Motor neuron (in vitro differentiated cells): Measurements from ENCODE around the gene GAS6. TPM values are rescaled to one million over a fixed set of nuclear protein-coding genes. Genes with fewer than 3 reads are reported as not detected.
A peak's percentile ranks its signal among the peaks of the same experiment; 100 is the strongest.

Experiments
- ATAC-seq, 8 experiments: fragments of 200-7000 bp; cut with Tn5 transposase; replicated peaks in 6 of 8; 2 replicates each; pipeline ENCODE4 v1.8.0; 2021; ENCODE audit warnings: mild to moderate bottlenecking in 8 of 8, moderate library complexity in 8 of 8
- H3K27ac ChIP-seq, 2 donors: fragments of 250-450 bp; sonication (Bioruptor Pico); 2 replicates each; pipeline ENCODE4 v1.9.0; 2021; ENCODE audit warnings: antibody characterized with exemption in 2 of 2, mild to moderate bottlenecking in 2 of 2, moderate library complexity in 1 of 2
- H3K4me1 ChIP-seq, 2 donors: fragments of 250-450 bp; sonication (Bioruptor Pico); replicated peaks in 1 of 2; 2 replicates each; pipeline ENCODE4 v1.6.1; 2021; ENCODE audit warnings: antibody characterized with exemption in 2 of 2, mild to moderate bottlenecking in 2 of 2, moderate library complexity in 1 of 2
- H3K4me3 ChIP-seq, 5 donors: fragments of 250-450 bp; sonication (Bioruptor Pico); 2 replicates each; pipeline ENCODE4 v1.9.0; 2021; ENCODE audit warnings: antibody characterized with exemption in 5 of 5, mild to moderate bottlenecking in 5 of 5, moderate library complexity in 4 of 5
- WGBS, 10 experiments: fragments of 450-650 bp; shearing (Covaris generic); methylation state at CpG; one replicate each; pipeline ENCODE4 v1.0.0; 2022; 5-methylcytosine and 5-hydroxymethylcytosine counted together
- in situ Hi-C, 9 experiments: fragments of 400-800 bp; cut with MboI; loops; one replicate each; pipeline ENCODE4 v1.15.0; 2021; ENCODE audit warnings: low sequenced_read_pairs in 9 of 9, low pct_unique_long_range_greater_than_20kb in 2 of 9; ENCODE audit not compliant: unreplicated experiment in 9 of 9
- total RNA-seq, 8 experiments: library from RNA; unstranded; fragments of 300-600 nt; gene quantifications; 2 replicates each; pipeline versions ENCODE4 v1.2.3 to v1.2.4, GENCODE V29; 2022

The GAS6 gene
- total RNA-seq, 8 experiments from 2014 or later: 3.7 to 37.8 (median 6.8) TPM

- no peaks in the 10 kb centered on the region for H3K4me1 ChIP-seq
- in situ Hi-C loops: no loop called here
- H3K27ac ChIP-seq: no peak overlapping the region
- no peak for ATAC-seq
- no peak overlapping the region for H3K4me3 ChIP-seq
- 33 to 100% (median 100%) methylated on average over 1 to 12 of the region's 13 CpGs; no CpG with 5 or more reads in 1 of the 10 experiments for WGBS, 10 experiments
Measured at GRCh38 chr13:113845055-113845454, 18.8 kb downstream of the GAS6 start.

GRCh38 chr13:113843864-113844556 is 19.9 kb downstream of the GAS6 start:
- ATAC-seq: no peak

DNA sequence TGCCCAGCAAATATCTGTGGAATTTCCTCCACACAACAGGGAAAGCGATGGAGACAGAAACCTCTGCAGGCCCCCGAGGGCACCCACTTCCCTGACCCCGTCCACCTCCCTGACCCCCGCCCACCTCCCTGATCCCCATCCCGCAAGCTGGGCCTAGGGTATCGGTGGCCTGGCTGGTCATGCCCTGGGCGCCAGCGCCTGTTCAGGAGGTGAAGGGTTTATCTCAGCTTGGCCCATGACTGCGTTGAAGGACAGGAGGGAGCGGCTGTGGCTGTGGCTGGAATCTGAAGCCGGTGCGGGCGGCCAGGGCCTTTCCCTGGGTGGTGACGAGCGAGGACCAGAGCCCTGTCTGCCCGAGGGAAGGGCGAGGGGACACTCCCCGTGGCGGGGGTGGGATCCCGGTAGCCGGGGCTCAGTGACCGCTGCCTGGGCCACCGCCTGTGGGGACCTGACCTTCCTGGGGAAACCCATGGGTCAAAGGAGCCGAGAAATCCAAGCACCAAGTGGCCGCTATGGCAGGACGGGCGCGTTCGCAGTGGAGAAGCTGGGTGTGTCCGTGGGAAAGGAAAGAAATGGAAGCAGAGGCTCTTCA is 20.7 kb downstream of the GAS6 start:
- in situ Hi-C loops: no loop called here
- H3K27ac ChIP-seq: no peak overlapping the region
- ATAC-seq: no peak
- no peak overlapping the region for H3K4me3 ChIP-seq
- WGBS, 10 experiments: 90 to 100% (median 97%) methylated on average over 2 to 8 of the region's 30 CpGs; no CpG with 5 or more reads in 4 of the 10 experiments
- H3K4me1 ChIP-seq: peaks cover 9 to 12% of the 10 kb centered on the region in 2 donors

More at GRCh38 chr13:113843864-113844556, 19.9 kb downstream of the GAS6 start:
- in situ Hi-C loops: no loop called here
- 80 to 100% (median 91%) methylated on average over 1 to 18 of the region's 26 CpGs for WGBS, 10 experiments
- H3K4me1 ChIP-seq: peaks cover 5 to 7% of the 10 kb centered on the region in 2 donors
- no peak overlapping the region for H3K27ac ChIP-seq
- no peak overlapping the region for H3K4me3 ChIP-seq

GRCh38 chr13:113842336-113843062 is 21.4 kb downstream of the GAS6 start:
- in situ Hi-C loops: no loop called here
- Histone ChIP-seq H3K27ac (no peak overlapping the region), H3K4me1 (peaks cover 16 to 18% of the 10 kb centered on the region in 2 donors), H3K4me3 (no peak overlapping the region)
- 86 to 100% (median 96%) methylated on average over 1 to 15 of the region's 29 CpGs; no CpG with 5 or more reads in 3 of the 10 experiments for WGBS, 10 experiments
- ATAC-seq: no peak

DNA sequence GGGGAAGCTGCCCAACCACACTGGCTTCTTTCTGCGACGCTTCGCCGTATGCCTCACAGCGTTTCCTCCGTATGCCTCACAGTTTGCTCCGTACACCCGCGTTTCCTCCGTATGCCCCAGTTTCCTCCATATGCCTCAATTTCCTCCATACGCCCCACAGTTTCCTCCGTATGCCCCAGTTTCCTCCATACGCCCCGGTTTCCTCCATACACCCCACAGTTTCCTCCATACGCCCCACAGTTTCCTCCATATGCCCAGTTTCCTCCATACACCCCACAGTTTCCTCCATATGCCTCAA is 22.6 kb downstream of the GAS6 start:
- ATAC-seq: no peak
- WGBS, 10 experiments: 63 to 93% (median 89%) methylated on average over 2 to 13 of the region's 15 CpGs; no CpG with 5 or more reads in 4 of the 10 experiments
- Histone ChIP-seq H3K4me3 (no peak overlapping the region), H3K4me1 (peaks cover 23 to 25% of the 10 kb centered on the region in 2 donors), H3K27ac (no peak overlapping the region)
- in situ Hi-C loops: no loop called here

DNA sequence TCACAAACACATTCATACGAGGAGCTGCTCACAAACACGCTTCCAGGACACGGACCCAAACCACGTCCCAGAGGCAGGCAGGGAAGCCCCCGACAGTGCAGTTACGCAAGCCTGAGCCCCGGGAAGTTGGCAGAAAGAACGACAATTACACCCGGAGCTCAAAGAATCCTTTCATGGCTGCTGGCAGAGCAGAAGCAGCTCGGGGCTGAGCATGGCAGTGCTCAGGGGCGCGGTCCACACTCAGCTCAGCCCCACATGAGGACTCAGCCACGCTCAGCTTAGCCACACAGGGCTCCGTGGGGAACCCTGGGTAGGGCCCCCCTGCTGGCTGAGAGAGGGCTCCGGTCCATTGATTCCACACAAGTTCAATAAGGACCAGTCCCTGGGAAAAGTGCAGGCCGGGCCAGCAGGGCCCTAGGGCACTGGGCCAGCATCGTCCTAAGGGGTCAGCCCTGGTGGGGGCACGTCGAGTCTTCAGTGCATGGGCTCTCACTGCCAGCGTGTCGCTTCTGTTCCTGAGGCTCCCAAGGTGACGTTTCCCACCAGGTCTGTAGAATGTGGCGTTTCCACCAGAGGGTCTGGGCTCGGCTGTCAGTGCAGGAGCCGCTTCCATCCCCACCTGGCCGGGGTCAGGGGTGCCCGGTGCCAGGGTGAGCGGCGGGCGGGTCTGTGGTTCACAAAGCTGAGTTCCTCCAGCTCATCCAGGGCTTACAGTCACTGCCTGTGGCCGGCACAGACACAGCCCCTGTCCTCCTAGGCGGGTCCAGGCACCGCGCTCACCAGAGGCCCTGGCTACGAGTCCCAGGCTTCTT is 23.1 kb downstream of the GAS6 start:
- in situ Hi-C loops: no loop called here
- Histone ChIP-seq H3K4me3 (no peak overlapping the region), H3K27ac (no peak overlapping the region), H3K4me1 (peaks cover 25 to 28% of the 10 kb centered on the region in 2 donors)
- ATAC-seq: no peak
- 60 to 100% (median 86%) methylated on average over 1 to 8 of the region's 35 CpGs; no CpG with 5 or more reads in 4 of the 10 experiments for WGBS, 10 experiments

- no peak for ATAC-seq
- Histone ChIP-seq H3K4me3 (no peak overlapping the region), H3K27ac (no peak overlapping the region), H3K4me1 (peaks cover 28 to 31% of the 10 kb centered on the region in 2 donors)
- in situ Hi-C loops: no loop called here
- 60 to 94% (median 91%) methylated on average over 1 to 6 of the region's 24 CpGs; no CpG with 5 or more reads in 6 of the 10 experiments for WGBS, 10 experiments
Measured at GRCh38 chr13:113839536-113840204, 24.2 kb downstream of the GAS6 start.

DNA sequence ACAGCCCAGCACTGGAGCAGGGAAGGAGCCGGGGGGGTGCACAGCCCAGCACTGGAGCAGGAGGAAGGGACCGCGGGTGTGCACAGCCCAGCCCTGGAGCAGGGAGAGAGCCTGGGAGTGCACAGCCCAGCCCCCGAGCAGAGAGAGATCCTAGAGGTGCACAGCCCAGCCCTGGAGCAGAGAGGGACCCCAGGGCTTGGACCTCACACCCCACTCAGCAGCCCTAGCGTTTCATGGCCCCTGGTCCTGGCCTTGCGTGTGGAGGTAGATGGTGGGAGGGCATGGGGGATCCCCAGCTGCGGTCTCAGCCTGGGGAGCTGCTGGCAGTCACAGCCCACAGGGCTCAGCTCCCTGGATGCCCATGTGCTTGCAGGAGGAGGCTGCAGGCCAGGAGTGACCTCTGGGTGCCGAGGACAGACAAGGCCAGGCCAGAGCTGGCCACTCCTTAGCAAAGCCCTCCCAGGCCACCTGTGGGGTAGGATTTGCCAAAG is 25.1 kb downstream of the GAS6 start:
- no peak overlapping the region for H3K4me3 ChIP-seq
- ATAC-seq: no peak
- peaks cover 28 to 31% of the 10 kb centered on the region in 2 donors for H3K4me1 ChIP-seq
- in situ Hi-C loops: no loop called here
- WGBS, 10 experiments: 100% methylated on average over 1 of the region's 8 CpGs; no CpG with 5 or more reads in 9 of the 10 experiments
- H3K27ac ChIP-seq: no peak overlapping the region

- ATAC-seq: peak; percentile 80 to 99 (median 96)
- H3K4me1 ChIP-seq: peaks cover 28 to 31% of the 10 kb centered on the region in 2 donors
- peak overlapping the region in 1 of 2 donors; percentile 76 for H3K27ac ChIP-seq
- in situ Hi-C loops: no loop called here
- H3K4me3 ChIP-seq: no peak overlapping the region
- 0 to 83% (median 40%) methylated on average over 1 to 7 of the region's 16 CpGs; no CpG with 5 or more reads in 6 of the 10 experiments for WGBS, 10 experiments
Measured at GRCh38 chr13:113837560-113838355, 26.1 kb downstream of the GAS6 start.

DNA sequence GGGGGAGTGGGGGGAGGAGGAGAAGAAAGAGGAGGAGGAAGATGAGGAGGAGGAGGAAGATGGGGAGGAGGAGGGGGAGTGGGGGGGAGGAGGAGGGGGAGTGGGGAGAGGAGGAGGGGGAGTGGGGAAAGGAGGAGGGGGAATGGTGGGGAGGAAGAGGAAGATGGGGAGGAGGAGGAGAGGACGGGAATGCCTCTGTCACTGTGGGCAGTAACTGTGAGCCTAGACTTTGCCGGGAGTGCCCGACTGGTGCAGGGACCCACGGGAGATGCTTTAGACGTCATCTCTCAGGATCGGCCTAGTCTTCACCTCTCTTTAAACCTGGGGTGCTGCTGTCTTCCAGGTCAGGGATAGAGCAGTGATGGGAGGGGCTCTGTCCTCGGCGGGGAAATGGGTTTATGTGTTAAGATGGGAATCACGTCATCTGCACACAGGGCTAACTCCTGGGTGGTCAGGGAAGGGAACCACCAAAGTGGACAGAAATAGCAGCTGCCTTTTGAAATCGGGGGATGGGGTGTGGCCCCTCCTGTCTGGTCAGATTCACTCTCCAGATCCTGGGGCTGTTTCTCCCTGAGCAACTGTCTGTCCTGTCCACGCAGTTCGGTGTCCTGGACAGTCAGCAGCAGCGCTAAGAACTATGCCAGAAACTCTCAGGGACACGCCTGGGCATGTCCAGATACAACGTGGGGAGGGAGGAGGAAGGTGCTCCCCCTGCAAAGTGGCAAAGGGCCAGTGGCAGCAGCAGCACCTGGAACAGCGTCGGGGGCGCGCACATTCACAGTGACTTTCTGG is 26.9 kb downstream of the GAS6 start:
- in situ Hi-C loops: no loop called here
- peak overlapping the region in 1 of 2 donors; percentile 76 for H3K27ac ChIP-seq
- H3K4me1 ChIP-seq: peaks cover 28 to 31% of the 10 kb centered on the region in 2 donors
- ATAC-seq: peak; percentile 10 to 81 (median 66)
- 0 to 62% (median 30%) methylated on average over 3 to 8 of the region's 19 CpGs; no CpG with 5 or more reads in 6 of the 10 experiments for WGBS, 10 experiments
- H3K4me3 ChIP-seq: no peak overlapping the region
